Astrocyte (in vitro differentiated cells and primary cell): Measurements from ENCODE around the gene AP5Z1.

ENCODE experiments used
- EZH2 ChIP-seq: IDR thresholded peaks from 2 replicates; pipeline ENCODE4 v1.6.1; 2012; ENCODE audit warnings: mild to moderate bottlenecking, low read length, inconsistent platforms; ENCODE audit not compliant: insufficient read depth
- TF ChIP-seq, protein P1 (sequence below): IDR thresholded peaks from 2 replicates; pipeline ENCODE4 v1.5.1; 2011; ENCODE audit warnings: low read depth, mild to moderate bottlenecking, inconsistent platforms, low read length, moderate library complexity; ENCODE audit not compliant: insufficient read depth

DNA sequence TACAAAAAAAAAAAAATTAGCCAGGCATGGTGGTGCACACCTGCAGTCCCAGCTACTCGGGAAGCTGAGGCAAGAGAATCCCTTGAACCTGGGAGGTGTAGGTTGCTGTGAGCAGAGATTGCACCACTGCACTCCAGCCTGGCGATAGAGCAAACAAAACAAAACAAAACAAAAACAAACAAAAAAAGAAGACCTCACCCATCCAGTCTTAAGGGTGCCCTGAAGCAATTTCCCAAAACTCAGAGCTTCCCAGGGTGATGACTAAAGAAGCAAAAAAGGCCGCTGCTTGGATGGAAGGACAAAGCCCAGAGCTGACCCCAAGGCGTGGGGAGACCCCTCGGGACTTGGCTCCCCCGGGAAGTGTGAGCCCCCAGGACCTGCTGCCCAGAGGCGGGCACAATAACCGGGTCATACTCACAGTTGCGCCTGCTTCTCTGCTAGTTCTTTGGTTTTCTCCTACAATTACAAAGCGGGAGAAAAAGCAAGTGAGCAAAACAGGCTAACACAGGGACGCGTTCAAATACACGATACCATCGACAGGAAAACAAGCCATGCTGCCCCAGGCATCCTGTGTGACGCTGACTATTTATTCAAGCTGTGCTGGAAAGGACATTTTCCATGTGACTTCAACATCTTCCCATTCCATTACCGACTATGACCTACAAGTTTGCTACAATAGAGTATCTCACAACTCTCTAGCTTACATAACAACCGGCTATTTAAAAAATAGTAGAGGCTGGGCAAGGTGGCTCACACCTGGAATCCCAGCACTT lies 56.5 kb downstream of the AP5Z1 start:
- no peak for TF ChIP-seq EZH2
- TF ChIP-seq, protein P1, sequence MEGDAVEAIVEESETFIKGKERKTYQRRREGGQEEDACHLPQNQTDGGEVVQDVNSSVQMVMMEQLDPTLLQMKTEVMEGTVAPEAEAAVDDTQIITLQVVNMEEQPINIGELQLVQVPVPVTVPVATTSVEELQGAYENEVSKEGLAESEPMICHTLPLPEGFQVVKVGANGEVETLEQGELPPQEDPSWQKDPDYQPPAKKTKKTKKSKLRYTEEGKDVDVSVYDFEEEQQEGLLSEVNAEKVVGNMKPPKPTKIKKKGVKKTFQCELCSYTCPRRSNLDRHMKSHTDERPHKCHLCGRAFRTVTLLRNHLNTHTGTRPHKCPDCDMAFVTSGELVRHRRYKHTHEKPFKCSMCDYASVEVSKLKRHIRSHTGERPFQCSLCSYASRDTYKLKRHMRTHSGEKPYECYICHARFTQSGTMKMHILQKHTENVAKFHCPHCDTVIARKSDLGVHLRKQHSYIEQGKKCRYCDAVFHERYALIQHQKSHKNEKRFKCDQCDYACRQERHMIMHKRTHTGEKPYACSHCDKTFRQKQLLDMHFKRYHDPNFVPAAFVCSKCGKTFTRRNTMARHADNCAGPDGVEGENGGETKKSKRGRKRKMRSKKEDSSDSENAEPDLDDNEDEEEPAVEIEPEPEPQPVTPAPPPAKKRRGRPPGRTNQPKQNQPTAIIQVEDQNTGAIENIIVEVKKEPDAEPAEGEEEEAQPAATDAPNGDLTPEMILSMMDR, result no peak
